ENCODE results near the gene NTSR2.

Gene NTSR2

GRCh38 chr2:11699686-11700670, 30.0 kb upstream of the NTSR2 start:
- H3K4me3 ChIP-seq (ENCODE audit: low read length) = no peak overlapping the region
- DNase-seq (ENCODE audit: low read depth) = no peak
- TF ChIP-seq CTCF (conservative IDR thresholded peaks at IDR 0.05; ENCODE audit: low read length) = no peak

GRCh38 chr2:11698009-11698922, 28.3 kb upstream of the NTSR2 start:
- TF ChIP-seq CTCF (conservative IDR thresholded peaks at IDR 0.05; ENCODE audit: low read length) = peak; percentile 33
- DNase-seq (ENCODE audit: low read depth) = peak; percentile 71
- no peak overlapping the region for H3K4me3 ChIP-seq (ENCODE audit: low read length)

- no peak overlapping the region for H3K4me3 ChIP-seq (ENCODE audit: low read length)
- peak; percentile 72 for DNase-seq (ENCODE audit: low read depth)
- TF ChIP-seq CTCF (conservative IDR thresholded peaks at IDR 0.05; ENCODE audit: low read length) = no peak
Observed at GRCh38 chr2:11697103-11697871, 27.3 kb upstream of the NTSR2 start.

- no peak for DNase-seq (ENCODE audit: low read depth)
- TF ChIP-seq CTCF (conservative IDR thresholded peaks at IDR 0.05; ENCODE audit: low read length) = no peak
- no peak overlapping the region for H3K4me3 ChIP-seq (ENCODE audit: low read length)
Observed at GRCh38 chr2:11696736-11697102, 26.7 kb upstream of the NTSR2 start.

GRCh38 chr2:11695576-11695975, 25.6 kb upstream of the NTSR2 start:
- H3K4me3 ChIP-seq (ENCODE audit: low read length) = no peak overlapping the region
- no peak for DNase-seq (ENCODE audit: low read depth)
- no peak for TF ChIP-seq CTCF (conservative IDR thresholded peaks at IDR 0.05; ENCODE audit: low read length)

GRCh38 chr2:11692966-11693521, 23.0 kb upstream of the NTSR2 start:
- H3K4me3 ChIP-seq (ENCODE audit: low read length) = no peak overlapping the region
- TF ChIP-seq CTCF (conservative IDR thresholded peaks at IDR 0.05; ENCODE audit: low read length) = peak; percentile 93
- peak; percentile 53 for DNase-seq (ENCODE audit: low read depth)
